ENCODE measurements around the gene GNB1. TPM values are rescaled to one million over a fixed set of nuclear protein-coding genes. Genes with fewer than 3 reads are reported as not detected.

GNB1 gene
- total and polyA plus RNA-seq, 8 donors: 241 to 360 (median 271) TPM

DNA sequence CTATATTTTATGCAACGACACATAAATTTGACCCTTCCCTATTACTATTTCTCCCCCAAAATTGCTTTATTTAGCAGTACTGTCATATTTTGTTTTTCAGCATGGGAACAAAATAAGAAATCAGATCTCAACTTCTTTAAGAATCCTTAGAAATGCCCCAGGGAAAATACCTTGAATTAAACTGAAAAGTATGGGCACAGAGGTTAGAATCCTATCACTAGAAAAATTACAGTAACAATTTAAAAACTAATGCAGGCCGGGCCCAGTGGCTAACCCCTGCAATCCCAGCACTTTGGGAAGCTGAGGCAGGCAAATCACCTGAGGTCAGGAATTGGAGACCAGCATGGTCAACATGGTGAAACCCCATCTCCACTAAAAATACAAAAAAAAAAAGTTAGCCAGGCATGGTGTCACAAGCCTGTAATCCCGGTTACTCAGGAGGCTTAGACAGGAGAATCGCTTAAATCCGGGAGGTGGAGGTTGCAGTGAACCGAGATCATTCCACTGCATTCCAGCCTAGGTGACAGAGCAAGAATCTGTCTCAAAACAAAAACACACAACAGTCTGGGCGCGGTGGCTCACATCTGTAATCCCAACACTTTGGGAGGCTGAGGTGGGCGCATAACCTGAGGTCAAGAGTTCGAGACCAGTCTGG is 51.4 kb downstream of the GNB1 start:
- H3K27me3 ChIP-seq: no peaks in the 10 kb centered on the region
- peaks cover 16 to 52% of the 10 kb centered on the region in 2 donors for H3K4me1 ChIP-seq
- no peak overlapping the region for H3K27ac ChIP-seq
- H3K36me3 ChIP-seq: peaks cover 0 to 34% of the 10 kb centered on the region in 2 donors
- DNase-seq: no peak
- intact Hi-C loops (cut with DNase I): no loop called here
- no peak for ATAC-seq
- TF ChIP-seq CTCF (IDR thresholded peaks at IDR 0.05): no peak
- H3K4me3 ChIP-seq: no peak overlapping the region
- H3K9me3 ChIP-seq: no peaks in the 10 kb centered on the region

DNA sequence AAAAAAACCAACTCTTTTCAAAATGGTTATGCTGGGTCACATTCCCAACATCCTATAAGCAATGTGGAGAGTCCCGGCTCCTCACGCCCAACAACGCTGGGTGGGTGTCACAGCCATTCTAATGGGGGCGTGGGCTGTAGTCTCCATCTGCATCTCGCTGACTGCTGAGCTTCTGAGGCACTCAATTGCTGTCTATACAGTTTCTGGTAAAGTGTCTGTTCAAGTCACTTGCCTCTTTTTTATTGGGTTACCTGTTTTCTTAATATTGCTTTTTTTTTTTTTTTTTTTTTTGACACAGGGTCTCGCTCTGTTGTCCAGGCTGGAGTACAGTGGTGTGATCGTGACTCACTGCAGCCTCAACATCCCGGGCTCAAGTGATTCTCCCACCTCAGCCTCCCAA is 54.8 kb downstream of the GNB1 start:
- intact Hi-C loops (cut with DNase I): no loop called here
- ATAC-seq: no peak
- H3K27ac ChIP-seq: no peak overlapping the region
- no peaks in the 10 kb centered on the region for H3K9me3 ChIP-seq
- H3K4me1 ChIP-seq: peaks cover 0 to 32% of the 10 kb centered on the region in 2 donors
- no peaks in the 10 kb centered on the region for H3K27me3 ChIP-seq
- no peak for TF ChIP-seq CTCF (IDR thresholded peaks at IDR 0.05)
- no peak for DNase-seq
- no peak overlapping the region for H3K4me3 ChIP-seq
- peaks cover 0 to 64% of the 10 kb centered on the region in 2 donors for H3K36me3 ChIP-seq

GRCh38 chr1:1835546-1835945 is 55.3 kb downstream of the GNB1 start:
- Histone ChIP-seq H3K36me3 (peaks cover 0 to 70% of the 10 kb centered on the region in 2 donors), H3K27me3 (no peaks in the 10 kb centered on the region), H3K4me1 (peaks cover 0 to 27% of the 10 kb centered on the region in 2 donors), H3K27ac (no peak overlapping the region), H3K4me3 (no peak overlapping the region), H3K9me3 (no peaks in the 10 kb centered on the region)
- DNase-seq: no peak
- no peak for ATAC-seq
- intact Hi-C loops (cut with DNase I): no loop called here
- no peak for TF ChIP-seq CTCF (IDR thresholded peaks at IDR 0.05)

- intact Hi-C loops (cut with DNase I): no loop called here
- Histone ChIP-seq H3K4me3 (no peak overlapping the region), H3K4me1 (peaks cover 0 to 15% of the 10 kb centered on the region in 2 donors), H3K9me3 (no peaks in the 10 kb centered on the region), H3K27me3 (no peaks in the 10 kb centered on the region), H3K27ac (no peak overlapping the region), H3K36me3 (peaks cover 0 to 83% of the 10 kb centered on the region in 2 donors)
- DNase-seq (no peak), ATAC-seq (no peak)
- TF ChIP-seq CTCF (IDR thresholded peaks at IDR 0.05): no peak
Measured at GRCh38 chr1:1833916-1834325, 57.0 kb downstream of the GNB1 start.

- peaks cover 0 to 20% of the 10 kb centered on the region in 2 donors for H3K4me1 ChIP-seq
- TF ChIP-seq CTCF (IDR thresholded peaks at IDR 0.05): no peak
- no peak overlapping the region for H3K4me3 ChIP-seq
- intact Hi-C loops (cut with DNase I): no loop called here
- H3K36me3 ChIP-seq: peaks cover 0 to 84% of the 10 kb centered on the region in 2 donors
- H3K9me3 ChIP-seq: no peaks in the 10 kb centered on the region
- DNase-seq (no peak), ATAC-seq (no peak)
- no peak overlapping the region for H3K27ac ChIP-seq
- no peaks in the 10 kb centered on the region for H3K27me3 ChIP-seq
Measured at GRCh38 chr1:1833456-1833855, 57.4 kb downstream of the GNB1 start.
